Upper lobe of right lung (tissue), 1 donor: Measurements from ENCODE around the gene MTPN. TPM values are rescaled to one million over a fixed set of nuclear protein-coding genes. Genes with fewer than 3 reads are reported as not detected.
A peak's percentile ranks its signal among the peaks of the same experiment; 100 is the strongest.

Experiments used
- ATAC-seq: fragments of 200-7000 bp; cut with Tn5 transposase; one replicate; pipeline ENCODE4 v1.9.1; 2020; ENCODE audit warnings: mild to moderate bottlenecking, moderate library complexity
- DNase-seq: peaks from one replicate; pipeline ENCODE4 v3.0.0-alpha.2; 2020
- H3K27ac ChIP-seq: fragments of 200-600 bp; one replicate; pipeline ENCODE4 v1.8.0; 2022
- H3K27me3 ChIP-seq: fragments of 200-600 bp; one replicate; pipeline ENCODE4 v1.8.0; 2022; ENCODE audit warnings: mild to moderate bottlenecking
- H3K36me3 ChIP-seq: fragments of 200-600 bp; one replicate; pipeline ENCODE4 v1.8.0; 2022
- H3K4me1 ChIP-seq: fragments of 200-600 bp; one replicate; pipeline ENCODE4 v1.8.0; 2022
- H3K4me3 ChIP-seq: fragments of 200-600 bp; one replicate; pipeline ENCODE4 v1.8.0; 2022; ENCODE audit warnings: mild to moderate bottlenecking
- H3K9me3 ChIP-seq: fragments of 200-600 bp; one replicate; pipeline ENCODE4 v1.8.0; 2022
- CTCF ChIP-seq: fragments of 200-600 bp; IDR thresholded peaks from one replicate; pipeline ENCODE4 v1.8.0; 2022; ENCODE audit warnings: antibody characterized with exemption
- intact Hi-C: fragments of 100-400 bp; cut with DNase I; formaldehyde crosslinking; loops from one replicate; pipeline ENCODE4 v1.11.0; 2022
- total RNA-seq: library from RNA; stranded (reverse); fragmentation: NEBNext Ultra II Directional; extraction: Animal tissue kit (Norgen Biotek cat#: 25700); gene quantifications from one replicate; pipeline ENCODE4 v1.2.1, GENCODE V29; 2021
- donor health status: DM: no; HTN: yes; CAD: no; lungs with severe emphysema.

Gene MTPN
- total RNA-seq, 1 donor from 2014 or later, result 130 TPM

DNA sequence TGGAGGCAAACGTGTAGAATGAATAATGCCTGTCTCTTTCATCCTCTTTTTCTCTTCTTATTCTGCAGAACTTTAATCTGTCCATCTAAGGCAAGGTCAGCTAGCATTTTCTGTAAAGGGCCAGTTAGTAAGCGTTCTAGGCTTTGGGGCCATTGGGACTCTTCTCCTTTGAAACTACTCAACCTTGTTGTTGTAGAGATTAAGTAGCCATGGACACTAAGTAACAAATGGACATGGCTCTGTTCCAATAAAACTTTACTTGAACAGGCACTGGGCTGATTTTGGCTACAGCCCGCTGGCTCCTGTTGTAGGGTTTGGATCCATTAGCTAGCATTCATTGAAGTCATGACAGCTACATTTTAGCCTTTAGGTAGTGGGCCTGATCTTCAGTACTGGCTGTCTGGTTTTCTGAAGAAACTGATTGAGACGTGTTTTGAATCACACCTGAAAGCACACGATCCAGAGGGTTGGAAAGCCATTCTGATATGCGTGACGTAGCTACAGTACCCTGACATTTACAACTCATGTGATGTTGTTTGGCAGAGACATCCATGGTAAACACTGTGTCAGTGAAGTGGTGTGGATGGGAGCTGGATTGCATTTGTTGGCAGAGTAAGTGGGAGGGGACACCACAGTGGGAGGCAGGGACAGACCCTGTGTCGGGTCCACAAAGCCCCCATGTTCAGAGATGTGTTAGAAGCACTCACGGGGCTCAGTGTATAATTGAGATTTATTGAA, 92.5 kb downstream of the MTPN start:
- Histone ChIP-seq H3K27ac (no peak overlapping the region), H3K36me3 (no peaks in the 10 kb centered on the region), H3K4me1 (no peaks in the 10 kb centered on the region), H3K9me3 (no peaks in the 10 kb centered on the region), H3K27me3 (no peaks in the 10 kb centered on the region), H3K4me3 (no peak overlapping the region)
- no peak for TF ChIP-seq CTCF
- no peak for DNase-seq
- intact Hi-C loops, result no loop called here
- no peak for ATAC-seq

DNA sequence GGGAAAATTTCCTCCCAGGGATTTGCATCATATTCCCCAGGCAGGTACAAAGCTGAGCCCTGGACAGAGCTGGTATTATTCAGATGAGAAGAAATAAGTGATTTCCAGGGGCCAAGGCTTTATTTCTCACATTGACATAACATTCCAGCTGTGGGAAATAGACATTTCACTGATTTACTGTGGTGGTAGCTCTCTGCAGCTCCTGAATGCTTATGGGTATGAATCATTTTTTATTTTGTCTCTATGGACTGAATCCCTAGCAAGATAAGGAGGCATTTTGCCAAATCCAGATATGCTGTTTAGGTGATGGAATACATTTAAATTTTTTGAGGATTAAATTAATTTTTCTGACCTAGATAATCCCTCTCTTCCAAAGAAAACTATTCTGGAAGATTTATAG, 97.9 kb downstream of the MTPN start:
- intact Hi-C loops, result no loop called here
- Histone ChIP-seq H3K4me1 (no peaks in the 10 kb centered on the region), H3K9me3 (no peaks in the 10 kb centered on the region), H3K36me3 (no peaks in the 10 kb centered on the region), H3K27ac (no peak overlapping the region), H3K4me3 (no peak overlapping the region), H3K27me3 (no peaks in the 10 kb centered on the region)
- ATAC-seq (no peak), DNase-seq (no peak)
- TF ChIP-seq CTCF, result no peak

GRCh38 chr7:135878284-135878683, 98.9 kb downstream of the MTPN start:
- H3K27me3 ChIP-seq, result no peaks in the 10 kb centered on the region
- no peak for ATAC-seq
- intact Hi-C loops, result no loop called here
- H3K36me3 ChIP-seq, result no peaks in the 10 kb centered on the region
- H3K9me3 ChIP-seq, result no peaks in the 10 kb centered on the region
- no peak for DNase-seq
- no peak overlapping the region for H3K4me3 ChIP-seq
- H3K4me1 ChIP-seq, result no peaks in the 10 kb centered on the region
- H3K27ac ChIP-seq, result no peak overlapping the region
- no peak for TF ChIP-seq CTCF

- Histone ChIP-seq H3K4me1 (no peaks in the 10 kb centered on the region), H3K9me3 (no peaks in the 10 kb centered on the region), H3K27me3 (no peaks in the 10 kb centered on the region), H3K36me3 (no peaks in the 10 kb centered on the region), H3K4me3 (no peak overlapping the region), H3K27ac (no peak overlapping the region)
- ATAC-seq (peak; percentile 51), DNase-seq (no peak)
- no peak for TF ChIP-seq CTCF
- intact Hi-C loops, result no loop called here
Measured at GRCh38 chr7:135877805-135878204, 99.4 kb downstream of the MTPN start.

Other genes with a start within 250 kb of the MTPN start
- not detected for gene SLC13A4, start 249.2 kb downstream of the MTPN start, total RNA-seq
- gene FAM180A, start 228.5 kb downstream of the MTPN start, total RNA-seq, result 6.8 TPM